HG02973 (cell line): Measurements from ENCODE around the gene SLC16A3.

Experiments used
- ATAC-seq: cut with Tn5 transposase; IDR thresholded peaks from one replicate; pipeline ENCODE4 v1.9.1; 2021; ENCODE audit warnings: moderate library complexity; ENCODE audit not compliant: unreplicated experiment

The SLC16A3 gene

GRCh38 chr17:82280537-82280936 lies 51.7 kb downstream of the SLC16A3 start:
- no peak for ATAC-seq

GRCh38 chr17:82281076-82281475 lies 52.2 kb downstream of the SLC16A3 start:
- ATAC-seq: no peak

GRCh38 chr17:82281502-82282238 lies 52.8 kb downstream of the SLC16A3 start:
- no peak for ATAC-seq

- no peak for ATAC-seq
These were observed 53.7 kb downstream of the SLC16A3 start for GRCh38 chr17:82282239-82283207.

GRCh38 chr17:82283208-82283749 lies 54.4 kb downstream of the SLC16A3 start:
- no peak for ATAC-seq

GRCh38 chr17:82285141-82285540 lies 56.3 kb downstream of the SLC16A3 start:
- no peak for ATAC-seq

GRCh38 chr17:82287013-82287867 lies 58.4 kb downstream of the SLC16A3 start:
- no peak for ATAC-seq

- ATAC-seq: no peak
These were observed 59.3 kb downstream of the SLC16A3 start for GRCh38 chr17:82287868-82288801.
